Measurements from ENCODE around the gene DCDC2.
A peak's percentile ranks its signal among the peaks of the same experiment; 100 is the strongest.
"Not testable (repeated sequence)": the region's sequence is repeated elsewhere in the genome, so short reads cannot be mapped to it uniquely, and the experiment has no call there.

DCDC2 gene

DNA sequence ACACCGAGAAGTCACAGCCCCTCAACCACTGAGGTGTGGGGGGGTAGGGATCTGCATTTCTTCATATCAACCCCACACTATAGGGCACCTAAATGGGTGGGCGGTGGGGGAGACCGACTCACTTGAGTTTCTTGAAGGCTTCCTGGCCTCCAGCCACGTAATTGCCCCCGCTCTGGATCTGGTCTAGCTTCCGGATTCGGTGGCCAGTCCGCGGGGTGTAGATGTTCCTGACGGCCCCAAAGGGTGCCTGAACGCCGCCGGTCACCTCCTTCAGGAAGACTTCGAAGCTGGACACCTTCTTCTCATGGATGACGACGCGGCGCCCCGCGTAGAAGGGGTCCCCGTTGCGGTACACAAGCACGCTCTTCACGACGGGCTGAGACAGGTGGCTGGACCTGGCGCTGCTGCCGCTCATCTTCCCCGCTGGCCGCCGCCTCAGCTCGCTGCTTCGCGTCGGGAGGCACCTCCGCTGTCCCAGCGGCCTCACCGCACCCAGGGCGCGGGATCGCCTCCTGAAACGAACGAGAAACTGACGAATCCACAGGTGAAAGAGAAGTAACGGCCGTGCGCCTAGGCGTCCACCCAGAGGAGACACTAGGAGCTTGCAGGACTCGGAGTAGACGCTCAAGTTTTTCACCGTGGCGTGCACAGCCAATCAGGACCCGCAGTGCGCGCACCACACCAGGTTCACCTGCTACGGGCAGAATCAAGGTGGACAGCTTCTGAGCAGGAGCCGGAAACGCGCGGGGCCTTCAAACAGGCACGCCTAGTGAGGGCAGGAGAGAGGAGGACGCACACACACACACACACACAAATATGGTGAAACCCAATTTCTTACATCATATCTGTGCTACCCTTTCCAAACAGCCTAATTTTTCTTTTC is at the start of gene DCDC2:
Gene DCDC2 (minus strand): TSS at position 724 of the 883 bp plus-strand sequence. CDS start 309 bp downstream, at position 415.
- DNase-seq (ENCODE audit: low read depth in 1 of 2, low spot score in 1 of 2): peak; percentile 2 to 9

- DNase-seq (ENCODE audit: low read depth in 1 of 2, low spot score in 1 of 2): no peak
Observed at GRCh38 chr6:24405262-24405661, 47.4 kb upstream of the DCDC2 start.

DNA sequence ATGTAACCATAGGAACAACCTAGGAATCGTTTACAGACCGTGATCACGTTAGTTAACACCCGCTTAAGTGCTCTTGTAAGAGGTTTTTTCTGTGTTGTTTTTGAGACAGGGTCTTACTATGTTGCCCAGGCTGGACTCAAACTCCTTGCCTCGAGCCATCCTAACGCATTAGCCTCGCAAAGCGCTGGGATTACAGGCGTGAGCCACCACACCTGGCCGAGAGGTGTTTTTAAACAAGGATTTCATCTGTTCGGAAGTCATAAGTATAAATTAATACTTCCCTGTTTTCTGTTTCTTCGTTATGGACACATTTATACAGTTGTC is 45.6 kb upstream of the DCDC2 start:
- DNase-seq (ENCODE audit: low read depth in 1 of 2, low spot score in 1 of 2): no peak

DNA sequence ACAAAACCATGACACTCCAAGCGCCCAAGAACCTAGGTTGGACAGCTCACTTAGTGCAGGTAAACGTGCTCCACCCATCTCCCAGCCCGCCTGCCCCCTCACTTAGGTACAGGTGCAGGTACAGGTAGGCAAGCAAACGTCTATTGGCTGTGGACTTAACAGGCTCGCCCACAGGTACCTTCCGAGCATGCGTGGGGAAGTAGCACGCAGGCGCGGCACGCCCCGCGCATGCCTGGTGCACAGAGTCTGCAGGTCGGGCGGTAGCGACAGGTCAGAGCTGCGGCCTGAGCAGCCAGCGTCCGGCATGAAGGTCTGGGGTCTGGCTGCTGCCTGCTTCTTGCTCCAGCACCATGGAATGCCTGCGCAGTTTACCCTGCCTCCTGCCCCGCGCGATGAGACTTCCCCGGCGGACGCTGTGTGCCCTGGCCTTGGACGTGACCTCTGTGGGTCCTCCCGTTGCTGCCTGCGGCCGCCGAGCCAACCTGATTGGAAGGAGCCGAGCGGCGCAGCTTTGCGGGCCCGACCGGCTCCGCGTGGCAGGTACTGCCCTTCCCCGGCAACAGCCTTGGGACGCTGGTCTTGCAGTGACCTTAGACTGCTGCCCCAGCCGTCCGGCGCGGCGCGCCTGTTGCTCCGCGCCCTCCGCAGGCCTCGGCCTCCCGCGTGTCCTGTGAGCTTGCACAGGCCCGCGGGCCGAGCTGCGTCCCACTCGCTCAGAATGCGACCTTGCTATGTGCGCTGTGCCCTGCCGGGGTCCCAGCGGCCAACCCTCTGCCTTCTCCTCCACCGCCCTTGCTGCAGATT is 45.0 kb upstream of the DCDC2 start, which contains the start of gene MRS2:
Gene MRS2 (plus strand): TSS at position 240 of the 804 bp plus-strand sequence. CDS start 111 bp downstream, at position 351.
- DNase-seq (ENCODE audit: low read depth in 1 of 2, low spot score in 1 of 2): peak; percentile 53 to 65

- no peak for DNase-seq (ENCODE audit: low read depth in 1 of 2, low spot score in 1 of 2)
Observed at GRCh38 chr6:24401458-24401857, 43.6 kb upstream of the DCDC2 start.

DNA sequence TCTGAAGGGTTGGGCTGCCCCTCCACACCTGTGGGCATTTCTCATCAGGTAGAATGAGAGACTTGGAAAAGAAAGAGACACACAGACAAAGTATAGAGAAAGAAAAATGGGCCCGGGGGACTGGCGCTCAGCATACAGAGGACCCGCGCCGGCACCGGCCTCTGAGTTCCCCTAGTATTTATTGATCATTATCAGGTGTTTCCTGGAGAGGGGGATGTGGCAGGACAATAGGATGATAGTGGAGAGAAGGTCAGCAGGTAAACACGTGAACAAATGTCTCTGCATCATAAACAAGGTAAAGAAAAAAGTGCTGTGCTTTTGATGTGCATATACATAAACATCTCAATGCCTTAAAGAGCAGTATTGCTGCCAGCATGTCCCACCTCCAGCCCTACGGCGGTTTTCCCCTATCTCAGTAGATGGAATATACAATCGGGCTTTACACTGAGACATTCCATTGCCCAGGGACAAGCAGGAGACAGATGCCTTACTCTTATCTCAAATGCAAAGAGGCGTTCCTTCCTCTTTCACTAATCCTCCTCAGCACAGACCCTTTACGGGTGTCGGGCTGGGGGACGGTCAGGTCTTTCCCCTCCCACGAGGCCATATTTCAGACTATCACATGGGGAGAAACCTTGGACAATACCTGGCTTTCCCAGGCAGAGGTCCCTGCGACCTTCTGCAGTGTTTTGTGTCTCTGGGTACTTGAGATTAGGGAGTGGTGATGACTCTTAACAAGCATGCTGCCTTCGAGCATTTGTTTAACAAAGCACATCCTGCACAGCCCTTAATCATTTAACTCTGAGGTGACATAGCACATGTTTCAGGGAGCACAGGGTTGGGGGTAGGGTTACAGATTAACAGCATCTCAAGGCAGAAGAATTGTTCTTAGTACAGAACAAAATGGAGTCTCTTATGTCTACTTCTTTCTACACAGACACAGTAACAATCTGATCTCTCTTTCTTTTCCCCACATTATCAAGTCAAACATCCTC is 42.5 kb upstream of the DCDC2 start:
- DNase-seq (ENCODE audit: low read depth in 1 of 2, low spot score in 1 of 2): not testable (repeated sequence)

DNA sequence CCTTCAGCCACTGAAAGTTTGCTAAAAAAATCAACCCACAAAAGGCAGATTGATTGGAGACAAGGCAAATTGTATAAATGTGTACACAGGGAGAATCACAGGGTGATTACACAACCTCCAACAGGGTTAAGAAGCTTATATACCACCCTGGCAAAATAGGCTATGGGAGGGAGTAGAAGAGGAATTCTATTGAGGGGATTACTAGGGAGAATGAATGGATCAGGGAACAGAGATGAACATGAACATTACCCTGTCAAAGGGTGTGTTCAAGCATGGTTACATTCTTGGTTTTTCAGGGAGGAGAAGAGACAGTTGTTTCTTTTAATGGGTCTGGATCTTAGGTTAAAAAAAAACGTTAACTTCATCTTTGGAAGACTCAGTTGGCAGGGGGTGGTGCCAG is 39.8 kb upstream of the DCDC2 start:
- DNase-seq (ENCODE audit: low read depth in 1 of 2, low spot score in 1 of 2): no peak

GRCh38 chr6:24396824-24397223 is 39.0 kb upstream of the DCDC2 start:
- DNase-seq (ENCODE audit: low read depth in 1 of 2, low spot score in 1 of 2): no peak

- DNase-seq (ENCODE audit: low read depth in 1 of 2, low spot score in 1 of 2): no peak
Observed at GRCh38 chr6:24394780-24395437, 37.0 kb upstream of the DCDC2 start.

- no peak for DNase-seq (ENCODE audit: low read depth in 1 of 2, low spot score in 1 of 2)
Observed at GRCh38 chr6:24394061-24394779, 36.4 kb upstream of the DCDC2 start.

GRCh38 chr6:24391756-24392405 is 34.0 kb upstream of the DCDC2 start:
- DNase-seq (ENCODE audit: low read depth in 1 of 2, low spot score in 1 of 2): no peak

- no peak for DNase-seq (ENCODE audit: low read depth in 1 of 2, low spot score in 1 of 2)
Observed at GRCh38 chr6:24391208-24391607, 33.3 kb upstream of the DCDC2 start.

GRCh38 chr6:24387818-24388217 is 30.0 kb upstream of the DCDC2 start:
- no peak for DNase-seq (ENCODE audit: low read depth in 1 of 2, low spot score in 1 of 2)

DNA sequence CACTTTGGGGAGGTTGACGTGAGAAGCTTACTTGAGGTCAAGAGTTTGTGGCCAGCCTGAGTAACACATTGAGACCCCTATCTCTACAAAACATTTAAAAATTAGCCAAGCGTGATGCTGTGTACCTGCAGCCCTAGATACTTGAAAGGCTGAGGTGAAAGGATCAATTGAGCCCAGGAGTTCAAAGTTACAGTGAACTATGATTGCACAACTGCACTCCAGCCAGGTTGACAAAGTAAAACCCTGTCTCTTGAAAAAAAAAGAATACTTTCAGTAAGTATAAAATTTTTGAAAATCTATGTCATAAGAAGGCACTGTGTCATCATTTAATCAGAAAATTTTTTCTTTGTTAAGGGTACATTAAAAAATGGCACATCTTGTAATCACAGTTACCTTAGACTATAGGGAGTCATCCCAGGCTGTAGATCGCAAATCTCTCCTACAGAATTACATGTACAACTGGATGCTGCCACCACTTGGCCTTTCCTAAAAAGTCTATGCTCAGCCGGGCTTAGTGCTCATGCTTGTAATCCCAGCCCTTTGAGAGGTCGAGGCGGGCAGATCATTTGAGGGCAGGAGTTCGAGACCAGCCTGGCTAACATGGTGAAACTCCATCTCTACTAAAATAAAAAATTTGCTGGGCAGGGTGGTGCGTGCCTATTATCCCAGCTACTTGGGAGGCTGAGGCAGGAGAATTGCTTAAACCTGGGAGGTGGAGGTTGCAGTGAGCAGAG is 27.8 kb upstream of the DCDC2 start:
- DNase-seq (ENCODE audit: low read depth in 1 of 2, low spot score in 1 of 2): no peak

GRCh38 chr6:24384369-24385130 is 26.7 kb upstream of the DCDC2 start:
- DNase-seq (ENCODE audit: low read depth in 1 of 2, low spot score in 1 of 2): not testable (repeated sequence)

DNA sequence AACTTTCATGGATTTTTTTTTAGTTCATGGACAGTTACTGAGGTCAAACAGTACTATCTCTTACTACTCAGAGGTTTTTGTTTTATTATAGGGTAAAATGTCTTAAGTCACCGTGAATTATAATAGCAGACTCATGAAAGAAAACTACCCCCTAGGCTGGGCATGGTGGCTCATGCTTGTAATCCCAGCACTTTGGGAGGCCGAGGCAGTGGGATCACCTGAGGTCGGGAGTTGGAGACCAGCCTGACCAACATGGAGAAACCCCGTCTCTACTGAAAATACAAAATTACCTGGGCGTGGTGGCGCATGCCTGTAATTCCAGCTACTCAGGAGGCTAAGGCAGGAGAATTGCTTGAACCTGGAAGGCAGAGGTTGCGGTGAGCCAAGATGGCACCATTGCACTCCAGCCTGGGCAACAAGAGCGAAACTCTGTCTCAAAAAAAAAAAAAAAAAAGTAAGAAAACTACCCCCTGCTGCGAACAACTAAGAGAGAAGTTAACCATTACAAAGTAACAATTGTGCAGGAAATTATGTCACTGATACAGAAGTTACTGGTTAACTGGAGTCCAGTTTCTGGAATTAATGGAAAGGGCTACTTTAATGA is 25.1 kb upstream of the DCDC2 start:
- not testable (repeated sequence) for DNase-seq (ENCODE audit: low read depth in 1 of 2, low spot score in 1 of 2)

GRCh38 chr6:24382220-24382540 is 24.3 kb upstream of the DCDC2 start:
- no peak for DNase-seq (ENCODE audit: low read depth in 1 of 2, low spot score in 1 of 2)
